GM23338 (cell line): ENCODE measurements around the gene KRTAP16-1. TPM values are rescaled to one million over a fixed set of nuclear protein-coding genes. Genes with fewer than 3 reads are reported as not detected.

Experiments
- ATAC-seq: fragments of 200-7000 bp; cut with Tn5 transposase; 3 replicates; pipeline ENCODE4 v1.9.1; 2020
- DNase-seq: peaks from one replicate; pipeline ENCODE4 v3.0.0-alpha.2; 2015; ENCODE audit warnings: low spot score
- H2AFZ ChIP-seq: fragments of 200-600 bp; sonication (generic); 2 replicates; pipeline ENCODE4 v1.8.0; 2016; ENCODE audit warnings: antibody characterized with exemption, mild to moderate bottlenecking, moderate library complexity
- H3F3A ChIP-seq: fragments of 200-600 bp; sonication (generic); replicated peaks from 2 replicates; pipeline ENCODE4 v1.8.0; 2017; ENCODE audit warnings: antibody characterized with exemption, mixed run types, low read depth
- H3K27ac ChIP-seq: fragments of 200-600 bp; sonication (generic); 2 replicates; pipeline ENCODE4 v1.6.1; 2016; ENCODE audit warnings: low read depth
- H3K27me3 ChIP-seq: fragments of 200-600 bp; sonication (generic); 2 replicates; pipeline ENCODE4 v1.8.0; 2016; ENCODE audit warnings: mild to moderate bottlenecking, mixed run types, moderate library complexity; ENCODE audit not compliant: insufficient read depth
- H3K36me3 ChIP-seq: fragments of 200-600 bp; sonication (generic); 2 replicates; pipeline ENCODE4 v1.8.0; 2016; ENCODE audit warnings: mild to moderate bottlenecking; ENCODE audit not compliant: insufficient read depth
- H3K4me1 ChIP-seq: fragments of 200-600 bp; sonication (generic); 2 replicates; pipeline ENCODE4 v1.8.0; 2016; ENCODE audit warnings: mild to moderate bottlenecking, moderate library complexity; ENCODE audit not compliant: insufficient read depth
- H3K4me2 ChIP-seq: fragments of 200-600 bp; sonication (generic); 2 replicates; pipeline ENCODE4 v1.7.1; 2017; ENCODE audit warnings: mixed run types
- H3K4me3 ChIP-seq: fragments of 200-600 bp; sonication (generic); 2 replicates; pipeline ENCODE4 v1.6.1; 2016; ENCODE audit warnings: mixed run types
- H3K79me2 ChIP-seq: fragments of 200-600 bp; sonication (generic); replicated peaks from 2 replicates; pipeline ENCODE4 v1.8.0; 2017; ENCODE audit warnings: mild to moderate bottlenecking; ENCODE audit not compliant: insufficient read depth
- H3K9me2 ChIP-seq: fragments of 200-600 bp; sonication (generic); 2 replicates; pipeline ENCODE4 v1.8.0; 2017; ENCODE audit not compliant: insufficient read depth
- H4K20me1 ChIP-seq: fragments of 200-600 bp; sonication (generic); replicated peaks from 2 replicates; pipeline ENCODE4 v1.8.0; 2017; ENCODE audit warnings: mild to moderate bottlenecking; ENCODE audit not compliant: insufficient read depth
- H3K27ac Mint-ChIP-seq: 2 replicates; pipeline ENCODE4 v1.8.0; 2020; ENCODE audit warnings: inconsistent platforms, mild to moderate bottlenecking, moderate library complexity, mixed read lengths
- H3K27me3 Mint-ChIP-seq: 3 replicates; pipeline ENCODE4 v1.8.0; 2022; ENCODE audit warnings: low read depth, mild to moderate bottlenecking, moderate library complexity, mixed read lengths, inconsistent platforms; ENCODE audit not compliant: insufficient read depth, poor library complexity
- H3K36me3 Mint-ChIP-seq: 3 replicates; pipeline ENCODE4 v1.8.0; 2021; ENCODE audit warnings: low read depth, mild to moderate bottlenecking, inconsistent platforms, moderate library complexity, mixed read lengths
- H3K4me1 Mint-ChIP-seq: 3 replicates; pipeline ENCODE4 v1.8.0; 2020; ENCODE audit warnings: mild to moderate bottlenecking, inconsistent platforms, mixed read lengths
- H3K4me3 Mint-ChIP-seq: 3 replicates; pipeline ENCODE4 v1.8.0; 2021; ENCODE audit warnings: moderate library complexity, mild to moderate bottlenecking, inconsistent platforms, mixed read lengths
- H3K9me3 Mint-ChIP-seq: 3 replicates; pipeline ENCODE4 v1.8.0; 2020; ENCODE audit warnings: moderate library complexity, mild to moderate bottlenecking, inconsistent platforms, mixed read lengths
- CTCF ChIP-seq, 2 experiments: fragments of 200-600 bp in 1 of 2; sonication (generic) in 1 of 2; conservative IDR thresholded peaks; 2 replicates each; pipeline versions ENCODE4 v1.5.1 to v1.6.1; 2016 to 2017; ENCODE audit warnings: antibody characterized with exemption in 2 of 2, low read depth in 2 of 2, mild to moderate bottlenecking in 2 of 2, moderate library complexity in 1 of 2
- ETS1 ChIP-seq: IDR thresholded peaks from 2 replicates; pipeline ENCODE4 v1.6.1; 2016; ENCODE audit warnings: antibody characterized with exemption
- EZH2 ChIP-seq: fragments of 200-600 bp; sonication (generic); IDR thresholded peaks from one replicate; pipeline ENCODE4 v1.8.0; 2017; ENCODE audit warnings: antibody characterized with exemption, mild to moderate bottlenecking, low read depth; ENCODE audit not compliant: unreplicated experiment
- POLR2AphosphoS5 ChIP-seq: IDR thresholded peaks from 2 replicates; pipeline ENCODE4 v1.6.1; 2016; ENCODE audit warnings: antibody characterized with exemption, low read depth
- STAT1 ChIP-seq: IDR thresholded peaks from one replicate; pipeline ENCODE4 v1.6.1; 2016; ENCODE audit warnings: antibody characterized with exemption; ENCODE audit not compliant: unreplicated experiment
- ZNF331 ChIP-seq: fragments of 250-450 bp; sonication (Bioruptor Pico); IDR thresholded peaks from 2 replicates; pipeline ENCODE4 v1.5.0; 2020; ENCODE audit warnings: low read depth, mild to moderate bottlenecking, moderate library complexity
- polyA plus RNA-seq: library from polyadenylated mRNA; unstranded; fragments of >200 nt; fragmentation: Nextera tagmentation; extraction: Ambion mirVana; gene quantifications from 2 replicates; pipeline ENCODE4 v1.2.1, GENCODE V29; 2016
- total RNA-seq: library from RNA; depleted of rRNA; stranded (reverse); fragments of >200 nt; shearing (Covaris generic); gene quantifications from 2 replicates; pipeline ENCODE4 v1.2.3, GENCODE V29; 2014

KRTAP16-1 gene
- total and polyA plus RNA-seq, 2 experiments from 2014 or later: not detected

GRCh38 chr17:41329279-41329948 lies 20.3 kb upstream of the KRTAP16-1 start:
- peaks cover 6% of the 10 kb centered on the region for H3K27me3 Mint-ChIP-seq
- H4K20me1 ChIP-seq: no peaks in the 10 kb centered on the region
- H3K4me3 Mint-ChIP-seq: no peak overlapping the region
- 0 out of 2 replicates have a peak overlapping the region, but pooled peaks have one; percentile 38 for H2AFZ ChIP-seq
- no peak overlapping the region for H3K4me2 ChIP-seq
- H3K4me1 ChIP-seq: no peaks in the 10 kb centered on the region
- H3K36me3 ChIP-seq: no peaks in the 10 kb centered on the region
- ATAC-seq: peak; percentile 91
- H3K27ac Mint-ChIP-seq: no peak overlapping the region
- no peaks in the 10 kb centered on the region for H3K27me3 ChIP-seq
- TF ChIP-seq CTCF (conservative IDR thresholded peaks at IDR 0.05; ENCODE audit: low read depth in 2 of 2) (peak; percentile 56 to 88), ZNF331 (CRISPR knock-in tag) (no peak)
- no peaks in the 10 kb centered on the region for H3F3A ChIP-seq
- peak; percentile 77 for DNase-seq
- no peaks in the 10 kb centered on the region for H3K4me1 Mint-ChIP-seq
- H3K9me3 Mint-ChIP-seq: no peaks in the 10 kb centered on the region
- H3K27ac ChIP-seq: no peak overlapping the region
- no peaks in the 10 kb centered on the region for H3K79me2 ChIP-seq
- no peak overlapping the region for H3K4me3 ChIP-seq
- no peaks in the 10 kb centered on the region for H3K36me3 Mint-ChIP-seq
- no peaks in the 10 kb centered on the region for H3K9me2 ChIP-seq

GRCh38 chr17:41328207-41328606 lies 19.1 kb upstream of the KRTAP16-1 start:
- H3K27ac ChIP-seq: no peak overlapping the region
- no peak for ATAC-seq
- no peaks in the 10 kb centered on the region for H3K36me3 ChIP-seq
- TF ChIP-seq STAT1: no peak
- no peak for TF ChIP-seq EZH2
- no peak for TF ChIP-seq POLR2AphosphoS5
- TF ChIP-seq ETS1: no peak
- H3K27me3 ChIP-seq: no peaks in the 10 kb centered on the region
- H3K4me1 ChIP-seq: no peaks in the 10 kb centered on the region
- H3K36me3 Mint-ChIP-seq: no peaks in the 10 kb centered on the region
- H3K9me2 ChIP-seq: no peaks in the 10 kb centered on the region
- H4K20me1 ChIP-seq: no peaks in the 10 kb centered on the region
- H3K4me2 ChIP-seq: no peak overlapping the region
- H3K27me3 Mint-ChIP-seq: peaks cover 11% of the 10 kb centered on the region
- no peak overlapping the region for H2AFZ ChIP-seq
- no peaks in the 10 kb centered on the region for H3F3A ChIP-seq
- no peak overlapping the region for H3K4me3 ChIP-seq
- no peaks in the 10 kb centered on the region for H3K4me1 Mint-ChIP-seq
- no peaks in the 10 kb centered on the region; the same call in 2 of the 3 replicates for H3K9me3 Mint-ChIP-seq
- no peak overlapping the region for H3K4me3 Mint-ChIP-seq
- no peak for DNase-seq
- H3K79me2 ChIP-seq: no peaks in the 10 kb centered on the region
- H3K27ac Mint-ChIP-seq: no peak overlapping the region
